ENCODE data around the gene PIK3IP1.

Gene PIK3IP1

DNA sequence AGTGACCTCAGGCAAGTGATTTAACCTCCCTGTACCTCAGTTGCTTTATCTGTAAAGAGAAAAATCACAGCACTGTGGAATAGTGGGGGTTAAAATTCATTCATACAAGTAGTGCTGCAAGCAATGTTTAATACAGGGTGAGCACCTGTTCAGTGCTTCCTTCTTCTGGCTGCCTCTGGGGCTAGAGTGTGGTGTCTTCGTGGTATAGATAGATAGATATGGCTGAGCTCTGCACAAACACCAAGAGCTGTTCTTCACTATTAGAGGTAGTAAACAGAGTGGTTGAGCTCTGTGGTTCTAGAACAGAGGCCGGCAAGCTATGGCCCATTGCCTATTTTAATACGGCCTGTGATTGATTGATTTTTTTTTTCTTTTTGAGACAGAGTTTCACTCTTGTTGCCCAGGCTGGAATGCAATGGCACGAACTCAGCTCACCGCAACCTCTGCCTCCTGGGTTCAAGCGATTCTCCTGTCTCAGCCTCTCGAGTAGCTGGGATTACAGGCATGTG, 47.3 kb downstream of the PIK3IP1 start:
- no peaks in the 10 kb centered on the region for H3K27me3 ChIP-seq
- H3K36me3 ChIP-seq, result peaks cover 0 to 7% (median 0%) of the 10 kb centered on the region in 3 donors
- intact Hi-C loops (cut with DNase I; ENCODE audit: low total_unique reads), result no loop called here
- no peak overlapping the region for H3K4me3 ChIP-seq
- DNase-seq, result no peak
- TF ChIP-seq, protein P1, sequence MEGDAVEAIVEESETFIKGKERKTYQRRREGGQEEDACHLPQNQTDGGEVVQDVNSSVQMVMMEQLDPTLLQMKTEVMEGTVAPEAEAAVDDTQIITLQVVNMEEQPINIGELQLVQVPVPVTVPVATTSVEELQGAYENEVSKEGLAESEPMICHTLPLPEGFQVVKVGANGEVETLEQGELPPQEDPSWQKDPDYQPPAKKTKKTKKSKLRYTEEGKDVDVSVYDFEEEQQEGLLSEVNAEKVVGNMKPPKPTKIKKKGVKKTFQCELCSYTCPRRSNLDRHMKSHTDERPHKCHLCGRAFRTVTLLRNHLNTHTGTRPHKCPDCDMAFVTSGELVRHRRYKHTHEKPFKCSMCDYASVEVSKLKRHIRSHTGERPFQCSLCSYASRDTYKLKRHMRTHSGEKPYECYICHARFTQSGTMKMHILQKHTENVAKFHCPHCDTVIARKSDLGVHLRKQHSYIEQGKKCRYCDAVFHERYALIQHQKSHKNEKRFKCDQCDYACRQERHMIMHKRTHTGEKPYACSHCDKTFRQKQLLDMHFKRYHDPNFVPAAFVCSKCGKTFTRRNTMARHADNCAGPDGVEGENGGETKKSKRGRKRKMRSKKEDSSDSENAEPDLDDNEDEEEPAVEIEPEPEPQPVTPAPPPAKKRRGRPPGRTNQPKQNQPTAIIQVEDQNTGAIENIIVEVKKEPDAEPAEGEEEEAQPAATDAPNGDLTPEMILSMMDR (IDR thresholded peaks at IDR 0.05), result no peak
- no peaks in the 10 kb centered on the region for H3K9me3 ChIP-seq
- H3K4me1 ChIP-seq, result peaks cover 3 to 48% (median 33%) of the 10 kb centered on the region in 4 donors
- H3K27ac ChIP-seq, result peak overlapping the region; percentile 66 to 72

DNA sequence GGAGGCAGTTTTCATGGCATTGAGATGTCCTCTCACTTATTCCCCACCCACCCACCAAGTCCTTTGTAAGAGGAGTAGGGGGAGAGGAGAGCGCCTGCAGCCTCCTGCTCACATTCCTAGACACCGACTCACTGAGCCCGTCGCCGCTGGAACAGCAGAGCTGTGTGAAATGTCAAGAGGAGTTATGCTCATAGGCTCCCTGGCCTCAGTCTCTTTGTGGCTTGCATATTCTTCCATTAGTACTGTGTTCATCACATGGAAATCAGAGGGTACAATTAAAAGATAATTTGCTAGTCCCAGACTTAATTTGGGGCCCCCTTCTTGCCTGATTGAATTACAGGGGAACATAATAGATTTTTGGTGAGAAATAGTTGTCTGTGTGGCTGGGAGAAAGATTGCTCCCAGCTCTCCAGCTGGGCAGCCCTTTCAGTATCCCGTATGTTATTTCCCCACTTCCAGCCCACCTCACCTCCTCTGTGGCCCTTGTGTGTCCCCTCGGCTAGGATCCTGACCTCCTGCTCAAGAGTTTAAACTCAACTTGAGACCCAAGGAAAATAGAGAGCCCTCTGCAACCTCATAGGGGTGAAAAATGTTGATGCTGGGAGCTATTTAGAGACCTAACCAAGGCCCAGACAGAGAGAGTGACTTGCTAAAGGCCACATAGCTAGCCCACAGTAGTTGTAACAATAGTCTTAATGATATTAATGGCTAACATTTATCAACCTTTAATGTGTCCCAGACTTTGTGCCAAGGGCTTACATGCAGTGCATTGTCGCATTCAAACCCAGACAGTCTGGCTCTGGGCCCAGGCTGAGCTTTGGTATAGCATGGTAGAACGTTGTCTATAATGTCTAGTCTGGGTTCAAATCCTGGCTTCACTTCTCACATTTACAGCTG, 48.0 kb downstream of the PIK3IP1 start:
- TF ChIP-seq, protein P1 (IDR thresholded peaks at IDR 0.05), result no peak
- Histone ChIP-seq H3K36me3 (peaks cover 0 to 7% (median 0%) of the 10 kb centered on the region in 3 donors), H3K9me3 (no peaks in the 10 kb centered on the region), H3K27me3 (no peaks in the 10 kb centered on the region), H3K4me1 (peaks cover 3 to 41% (median 26%) of the 10 kb centered on the region in 4 donors), H3K4me3 (no peak overlapping the region), H3K27ac (peak overlapping the region; percentile 66 to 72)
- intact Hi-C loops (cut with DNase I; ENCODE audit: low total_unique reads), result no loop called here
- peak in 1 of 2 donors; percentile 71 for DNase-seq

DNA sequence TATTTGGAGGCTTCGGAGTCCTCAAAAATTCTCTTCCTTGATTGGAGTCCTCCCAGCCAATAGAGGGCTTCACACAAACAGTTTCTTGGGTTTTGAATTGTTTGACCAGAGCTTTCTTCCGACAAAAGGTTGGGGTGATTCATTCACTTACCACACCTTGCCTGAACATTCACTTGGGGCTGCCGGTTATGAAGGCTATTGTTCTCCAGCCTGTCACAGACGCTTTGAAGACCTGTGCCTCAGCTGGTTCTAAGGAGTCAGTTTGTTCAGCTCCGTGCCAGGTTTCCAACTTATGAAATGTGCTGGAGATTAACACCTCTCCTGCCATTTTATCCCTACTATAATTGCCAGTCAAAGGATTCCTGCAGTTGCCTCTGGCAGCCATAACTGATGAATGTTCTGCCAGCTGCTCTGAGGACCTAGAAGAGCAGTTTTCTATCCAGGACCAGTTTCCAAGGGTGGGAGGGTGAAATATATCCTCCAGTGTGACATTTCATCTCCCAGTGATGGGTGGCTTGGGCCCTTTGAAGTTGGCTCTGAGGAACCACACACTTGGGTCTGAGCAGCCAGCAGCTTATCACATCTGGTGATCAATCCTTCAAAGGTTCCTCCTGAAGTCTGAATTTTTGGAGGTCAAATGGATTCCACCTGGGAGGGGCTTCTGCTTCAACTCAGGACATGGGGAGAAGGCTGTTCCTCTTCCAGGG, 48.8 kb downstream of the PIK3IP1 start:
- Histone ChIP-seq H3K9me3 (no peaks in the 10 kb centered on the region), H3K4me1 (peaks cover 3 to 33% (median 19%) of the 10 kb centered on the region in 4 donors), H3K27ac (peak overlapping the region; percentile 66 to 72), H3K27me3 (no peaks in the 10 kb centered on the region), H3K4me3 (no peak overlapping the region), H3K36me3 (peaks cover 0 to 7% (median 0%) of the 10 kb centered on the region in 3 donors)
- no peak for DNase-seq
- intact Hi-C loops (cut with DNase I; ENCODE audit: low total_unique reads), result no loop called here
- TF ChIP-seq, protein P1 (IDR thresholded peaks at IDR 0.05), result no peak

DNA sequence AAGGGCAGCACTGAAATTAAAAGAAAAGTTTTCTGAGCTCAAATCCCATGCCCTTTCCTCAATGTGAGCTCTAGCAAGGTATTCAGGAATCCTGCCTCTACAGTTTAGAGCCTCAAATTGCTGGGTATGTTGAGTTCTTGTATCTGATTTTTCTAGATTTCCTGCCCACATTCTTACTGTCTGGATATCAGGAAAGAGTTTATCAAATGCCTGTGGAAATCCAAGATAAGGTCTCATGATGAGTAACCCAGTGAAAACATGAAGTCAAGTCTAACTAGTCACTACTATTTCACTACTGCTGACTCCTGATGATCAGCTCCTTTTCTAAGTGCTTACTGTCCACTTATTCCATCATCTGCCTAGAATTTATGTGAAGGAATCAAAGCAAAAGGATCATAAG, 50.4 kb downstream of the PIK3IP1 start:
- H3K4me3 ChIP-seq, result no peak overlapping the region
- H3K27ac ChIP-seq, result no peak overlapping the region
- TF ChIP-seq, protein P1 (IDR thresholded peaks at IDR 0.05), result no peak
- intact Hi-C loops (cut with DNase I; ENCODE audit: low total_unique reads), result no loop called here
- no peaks in the 10 kb centered on the region for H3K27me3 ChIP-seq
- H3K36me3 ChIP-seq, result peaks cover 0 to 7% (median 0%) of the 10 kb centered on the region in 3 donors
- peaks cover 3 to 22% (median 13%) of the 10 kb centered on the region in 4 donors for H3K4me1 ChIP-seq
- no peak for DNase-seq
- H3K9me3 ChIP-seq, result no peaks in the 10 kb centered on the region

DNA sequence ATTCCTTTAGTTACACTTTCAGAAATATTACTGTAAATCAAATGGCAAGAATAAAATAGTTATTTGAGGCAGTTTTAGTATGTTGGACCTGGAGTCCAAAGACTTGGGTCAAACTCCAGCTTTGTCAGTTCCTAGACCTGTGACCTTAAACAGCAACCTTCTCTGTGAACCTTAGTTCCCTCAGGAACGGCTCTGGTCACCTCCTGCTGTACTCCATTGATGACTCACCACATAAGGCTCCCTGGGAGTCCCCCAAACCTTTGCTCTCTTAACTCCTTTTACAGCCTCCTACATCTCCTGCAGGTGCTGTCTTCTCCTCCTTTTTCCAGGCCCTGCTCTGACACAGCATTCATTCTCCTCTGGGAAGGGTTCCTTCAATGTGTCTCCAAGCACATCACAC, 51.1 kb downstream of the PIK3IP1 start:
- peaks cover 0 to 7% (median 0%) of the 10 kb centered on the region in 3 donors for H3K36me3 ChIP-seq
- H3K27ac ChIP-seq, result no peak overlapping the region
- DNase-seq, result no peak
- intact Hi-C loops (cut with DNase I; ENCODE audit: low total_unique reads), result no loop called here
- no peak overlapping the region for H3K4me3 ChIP-seq
- H3K9me3 ChIP-seq, result no peaks in the 10 kb centered on the region
- H3K27me3 ChIP-seq, result no peaks in the 10 kb centered on the region
- TF ChIP-seq, protein P1 (IDR thresholded peaks at IDR 0.05), result no peak
- peaks cover 3 to 22% (median 13%) of the 10 kb centered on the region in 4 donors for H3K4me1 ChIP-seq
